Measurements from ENCODE around the gene PCBP2.

Gene PCBP2

DNA sequence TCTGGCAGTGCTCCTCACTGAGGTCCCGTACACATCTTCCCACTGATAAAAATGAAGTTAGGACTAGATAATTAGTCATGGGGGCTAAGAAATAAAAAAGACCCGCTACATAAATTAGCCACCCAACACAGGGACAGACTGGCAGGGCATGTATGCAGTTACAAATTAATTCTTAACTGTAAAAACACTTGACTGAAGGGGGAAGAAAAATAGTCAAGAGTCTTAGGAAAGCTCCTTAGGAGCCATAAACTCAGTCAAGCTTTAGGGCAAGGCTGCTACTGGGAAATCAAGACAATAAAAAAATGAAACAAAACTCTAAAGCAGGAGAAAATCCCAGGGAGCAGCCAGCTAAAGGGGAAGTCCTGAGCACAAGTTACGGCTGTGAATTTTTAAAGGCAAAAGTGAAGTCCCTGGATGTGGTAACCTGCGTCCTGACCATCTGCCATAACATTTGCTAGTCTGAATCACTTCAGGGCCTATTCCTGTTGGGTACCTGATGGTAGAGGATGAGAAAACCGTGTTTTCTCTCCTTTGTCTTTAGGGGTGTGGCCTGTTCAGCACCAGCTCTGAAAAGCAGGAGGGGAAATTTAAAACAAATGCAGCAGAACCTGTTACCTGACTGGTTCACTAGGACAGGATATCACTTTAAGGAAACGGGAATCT is 62.9 kb downstream of the PCBP2 start:
- no peak overlapping the region for H3K27ac Mint-ChIP-seq
- no peaks in the 10 kb centered on the region for H3K9me3 Mint-ChIP-seq
- H3K4me1 Mint-ChIP-seq (ENCODE audit: low read depth), result peaks cover 3% of the 10 kb centered on the region
- no peaks in the 10 kb centered on the region for H3K27me3 Mint-ChIP-seq (ENCODE audit: low read depth)
- peaks cover 23% of the 10 kb centered on the region for H3K36me3 Mint-ChIP-seq (ENCODE audit: low read depth)
- no peak overlapping the region for H3K4me3 Mint-ChIP-seq

DNA sequence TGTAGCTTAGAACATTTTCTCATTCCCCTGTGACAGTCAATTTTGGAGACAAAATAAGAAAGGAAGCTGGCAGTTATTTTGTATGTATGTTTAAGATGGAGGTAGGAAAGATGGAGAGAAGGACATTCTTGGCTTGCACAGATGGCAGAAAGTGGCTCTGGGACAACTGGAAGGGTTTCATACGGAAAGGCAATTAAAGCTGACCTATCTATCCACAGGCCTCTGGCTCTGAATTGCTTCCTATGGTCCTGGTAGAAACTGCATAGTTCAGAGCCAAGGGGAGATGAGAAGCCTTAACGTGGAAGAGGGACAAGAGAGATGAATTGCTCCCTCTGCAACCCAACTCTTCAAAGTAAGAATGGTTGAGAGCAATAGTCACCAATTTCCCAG is 63.4 kb downstream of the PCBP2 start:
- no peaks in the 10 kb centered on the region for H3K9me3 Mint-ChIP-seq
- no peak overlapping the region for H3K4me3 Mint-ChIP-seq
- H3K27me3 Mint-ChIP-seq (ENCODE audit: low read depth), result no peaks in the 10 kb centered on the region
- no peak overlapping the region for H3K27ac Mint-ChIP-seq
- H3K4me1 Mint-ChIP-seq (ENCODE audit: low read depth), result peaks cover 3% of the 10 kb centered on the region
- H3K36me3 Mint-ChIP-seq (ENCODE audit: low read depth), result peaks cover 26% of the 10 kb centered on the region

DNA sequence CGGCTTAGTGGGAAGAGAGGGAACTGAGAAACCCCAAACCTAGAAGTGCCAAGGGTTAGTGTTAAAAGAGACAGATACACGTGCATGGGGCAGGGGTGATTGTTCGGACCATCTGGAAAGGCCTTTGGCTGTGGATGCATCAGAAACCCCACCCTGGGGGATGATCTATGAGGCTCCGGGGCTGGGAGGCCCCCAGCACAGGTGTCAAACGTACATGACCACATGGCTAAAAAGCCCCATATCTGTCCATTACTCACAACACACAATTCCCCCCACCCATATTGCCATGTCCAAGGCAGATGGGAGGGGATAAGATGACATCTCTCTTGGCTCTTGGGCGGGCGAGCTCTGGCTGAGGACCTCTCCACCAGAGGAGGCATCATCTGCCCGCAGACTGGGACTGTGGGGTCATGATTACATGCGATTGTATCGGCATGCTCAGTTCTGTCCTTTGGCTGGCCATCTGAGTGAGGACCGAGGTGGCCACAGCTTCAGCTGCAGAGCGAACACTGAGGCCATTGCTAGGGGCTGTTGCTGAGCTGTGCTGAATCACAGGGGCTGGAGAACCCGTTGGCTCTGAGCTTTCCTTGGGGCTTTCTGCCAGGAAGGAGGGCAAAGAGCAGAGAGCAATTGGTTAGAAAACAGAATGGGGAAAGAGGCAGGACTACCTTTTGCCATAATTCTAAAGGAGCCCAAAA is 65.0 kb downstream of the PCBP2 start:
- H3K4me3 Mint-ChIP-seq, result no peak overlapping the region
- H3K36me3 Mint-ChIP-seq (ENCODE audit: low read depth), result peaks cover 31% of the 10 kb centered on the region
- H3K27ac Mint-ChIP-seq, result no peak overlapping the region
- H3K4me1 Mint-ChIP-seq (ENCODE audit: low read depth), result peaks cover 3% of the 10 kb centered on the region
- H3K27me3 Mint-ChIP-seq (ENCODE audit: low read depth), result no peaks in the 10 kb centered on the region
- H3K9me3 Mint-ChIP-seq, result no peaks in the 10 kb centered on the region

DNA sequence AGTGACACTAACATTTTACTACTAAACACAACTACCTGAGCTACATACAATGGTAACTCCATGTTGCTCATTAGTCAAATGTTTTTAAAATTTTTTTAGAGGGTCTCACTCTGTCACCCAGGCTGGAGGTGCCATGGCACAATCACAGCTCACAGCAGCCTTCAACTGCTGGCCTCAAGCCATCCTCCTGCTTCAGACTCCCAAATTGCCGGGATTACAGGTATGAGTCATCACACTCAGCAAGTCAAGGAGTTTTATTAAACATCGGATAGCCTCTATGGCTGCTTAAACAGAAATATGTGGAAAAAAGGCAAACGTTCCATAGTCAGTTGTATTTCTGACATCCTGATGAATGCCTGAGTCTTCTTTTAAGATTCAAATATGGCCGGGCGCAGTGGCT is 66.5 kb downstream of the PCBP2 start:
- no peak overlapping the region for H3K4me3 Mint-ChIP-seq
- peaks cover 33% of the 10 kb centered on the region for H3K36me3 Mint-ChIP-seq (ENCODE audit: low read depth)
- H3K9me3 Mint-ChIP-seq, result no peaks in the 10 kb centered on the region
- no peaks in the 10 kb centered on the region for H3K4me1 Mint-ChIP-seq (ENCODE audit: low read depth)
- H3K27ac Mint-ChIP-seq, result no peak overlapping the region
- H3K27me3 Mint-ChIP-seq (ENCODE audit: low read depth), result no peaks in the 10 kb centered on the region

DNA sequence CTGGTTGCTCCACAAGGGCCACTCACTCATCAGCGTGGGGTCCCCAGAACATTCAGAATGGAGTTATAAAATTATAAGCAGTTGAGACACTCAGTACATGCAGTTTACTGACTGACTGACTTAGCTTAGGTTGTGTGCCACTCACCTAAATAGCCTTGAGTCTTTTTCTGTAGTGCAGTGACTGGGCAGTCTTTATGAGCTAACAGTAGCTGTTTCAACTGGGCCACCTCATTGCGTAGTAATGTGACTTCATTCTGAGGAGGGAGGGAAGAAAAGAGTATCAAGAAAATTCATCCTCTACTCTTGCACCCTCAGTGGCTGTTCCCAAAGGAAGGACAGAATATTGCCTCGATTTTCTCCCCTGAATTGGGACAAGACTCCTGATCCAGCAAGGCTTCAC is 71.2 kb downstream of the PCBP2 start:
- Mint-ChIP-seq H3K27me3 (ENCODE audit: low read depth) (no peaks in the 10 kb centered on the region), H3K9me3 (no peaks in the 10 kb centered on the region), H3K36me3 (ENCODE audit: low read depth) (peaks cover 26% of the 10 kb centered on the region), H3K4me3 (no peak overlapping the region), H3K4me1 (ENCODE audit: low read depth) (no peaks in the 10 kb centered on the region), H3K27ac (no peak overlapping the region)

DNA sequence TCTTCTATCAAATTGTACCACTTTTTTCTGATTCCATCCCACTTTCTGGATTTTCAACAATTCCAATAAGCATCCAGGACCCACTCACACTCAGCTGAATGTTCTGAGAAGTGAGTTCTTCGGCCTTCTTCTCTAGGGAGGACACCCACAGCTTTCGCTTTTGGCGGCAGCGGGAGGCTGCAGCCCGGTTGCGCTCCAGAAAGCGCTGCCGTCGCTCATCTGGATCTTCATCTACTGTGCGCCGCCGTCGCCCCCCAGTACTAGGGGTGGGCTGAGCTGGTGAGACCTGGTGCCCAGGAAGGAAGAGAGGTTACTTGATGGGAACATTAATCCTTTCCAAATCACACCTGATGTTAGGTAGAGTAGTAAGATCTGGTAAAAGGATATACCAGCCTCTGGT is 72.6 kb downstream of the PCBP2 start:
- no peak overlapping the region for H3K27ac Mint-ChIP-seq

DNA sequence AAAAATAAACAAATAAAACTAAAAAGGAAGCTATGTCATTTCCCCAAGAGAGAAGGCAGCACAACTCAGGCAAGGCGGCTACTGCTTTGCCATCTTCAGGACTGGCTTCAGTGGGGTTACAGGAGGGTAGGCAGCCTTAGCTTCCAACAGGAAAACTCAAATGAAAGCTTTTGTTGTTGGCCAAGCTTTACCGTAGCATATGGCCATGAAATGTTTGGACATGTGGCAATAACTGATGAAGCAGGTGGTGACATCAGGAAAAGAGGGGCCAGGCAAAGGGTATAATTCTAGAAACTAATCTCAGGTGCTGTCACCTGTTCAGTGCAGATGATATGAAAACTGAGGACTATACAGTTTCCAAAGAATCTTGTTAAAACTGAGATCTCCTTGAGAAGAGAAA is 78.2 kb downstream of the PCBP2 start:
- no peak overlapping the region for H3K27ac Mint-ChIP-seq
- H3K4me3 Mint-ChIP-seq, result no peak overlapping the region
- no peaks in the 10 kb centered on the region for H3K27me3 Mint-ChIP-seq (ENCODE audit: low read depth)
- H3K36me3 Mint-ChIP-seq (ENCODE audit: low read depth), result peaks cover 28% of the 10 kb centered on the region
- H3K9me3 Mint-ChIP-seq, result no peaks in the 10 kb centered on the region
- H3K4me1 Mint-ChIP-seq (ENCODE audit: low read depth), result no peaks in the 10 kb centered on the region

More for the DNA sequence above, 72.6 kb downstream of the PCBP2 start:
- Mint-ChIP-seq H3K9me3 (no peaks in the 10 kb centered on the region), H3K27me3 (ENCODE audit: low read depth) (no peaks in the 10 kb centered on the region), H3K4me1 (ENCODE audit: low read depth) (no peaks in the 10 kb centered on the region), H3K4me3 (no peak overlapping the region), H3K36me3 (ENCODE audit: low read depth) (peaks cover 28% of the 10 kb centered on the region)

Data from T-helper 1 cell treated with Interleukin-12 subunit alpha and Interleukin-12 subunit beta and Interleukin-4 antibody, amounts not matched to agents 30 μg/mL and 1 μg/mL, for 36 hours (primary cell).